GM13976 (cell line): ENCODE results near the gene PIGR.

Source experiments
- DNase-seq: peaks from one replicate; pipeline ENCODE4 v3.0.0; 2012; ENCODE audit warnings: low spot score
- in situ Hi-C: fragments of 300-500 bp; cut with MboI; formaldehyde crosslinking; loops from one replicate; pipeline ENCODE4 v1.12.0; 2022; ENCODE audit warnings: low sequenced_read_pairs, mixed read lengths, inconsistent platforms; ENCODE audit not compliant: unreplicated experiment
- TF ChIP-seq, protein P1 (sequence below): IDR thresholded peaks from 2 replicates; pipeline ENCODE4 v1.5.1; 2012; ENCODE audit warnings: borderline replicate concordance, mild to moderate bottlenecking; ENCODE audit not compliant: insufficient read depth; ENCODE audit errors: extremely low read depth, missing control alignments, control extremely low read depth

The PIGR gene

DNA sequence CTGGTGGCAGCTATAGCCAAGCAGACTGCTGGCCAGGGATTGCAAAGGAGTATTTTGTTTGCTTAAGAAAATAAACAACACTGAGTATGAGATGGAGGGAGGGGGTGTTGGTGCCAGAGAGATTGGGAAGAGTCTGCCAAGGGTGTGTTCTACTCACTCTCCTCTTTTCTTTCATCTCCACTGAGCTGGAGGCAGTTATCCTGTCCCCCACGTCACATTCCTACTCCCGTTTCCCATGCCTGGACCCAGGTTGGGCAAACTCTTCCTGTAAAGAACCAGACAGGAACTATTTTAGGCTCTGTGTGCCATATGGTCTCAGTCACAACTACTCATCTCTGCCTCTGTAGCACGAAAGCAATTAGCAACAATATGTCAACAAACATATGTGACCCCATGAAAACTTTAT is 50.4 kb downstream of the PIGR start:
- DNase-seq: no peak
- in situ Hi-C loops: no loop called here
- TF ChIP-seq, protein P1, sequence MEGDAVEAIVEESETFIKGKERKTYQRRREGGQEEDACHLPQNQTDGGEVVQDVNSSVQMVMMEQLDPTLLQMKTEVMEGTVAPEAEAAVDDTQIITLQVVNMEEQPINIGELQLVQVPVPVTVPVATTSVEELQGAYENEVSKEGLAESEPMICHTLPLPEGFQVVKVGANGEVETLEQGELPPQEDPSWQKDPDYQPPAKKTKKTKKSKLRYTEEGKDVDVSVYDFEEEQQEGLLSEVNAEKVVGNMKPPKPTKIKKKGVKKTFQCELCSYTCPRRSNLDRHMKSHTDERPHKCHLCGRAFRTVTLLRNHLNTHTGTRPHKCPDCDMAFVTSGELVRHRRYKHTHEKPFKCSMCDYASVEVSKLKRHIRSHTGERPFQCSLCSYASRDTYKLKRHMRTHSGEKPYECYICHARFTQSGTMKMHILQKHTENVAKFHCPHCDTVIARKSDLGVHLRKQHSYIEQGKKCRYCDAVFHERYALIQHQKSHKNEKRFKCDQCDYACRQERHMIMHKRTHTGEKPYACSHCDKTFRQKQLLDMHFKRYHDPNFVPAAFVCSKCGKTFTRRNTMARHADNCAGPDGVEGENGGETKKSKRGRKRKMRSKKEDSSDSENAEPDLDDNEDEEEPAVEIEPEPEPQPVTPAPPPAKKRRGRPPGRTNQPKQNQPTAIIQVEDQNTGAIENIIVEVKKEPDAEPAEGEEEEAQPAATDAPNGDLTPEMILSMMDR: no peak

DNA sequence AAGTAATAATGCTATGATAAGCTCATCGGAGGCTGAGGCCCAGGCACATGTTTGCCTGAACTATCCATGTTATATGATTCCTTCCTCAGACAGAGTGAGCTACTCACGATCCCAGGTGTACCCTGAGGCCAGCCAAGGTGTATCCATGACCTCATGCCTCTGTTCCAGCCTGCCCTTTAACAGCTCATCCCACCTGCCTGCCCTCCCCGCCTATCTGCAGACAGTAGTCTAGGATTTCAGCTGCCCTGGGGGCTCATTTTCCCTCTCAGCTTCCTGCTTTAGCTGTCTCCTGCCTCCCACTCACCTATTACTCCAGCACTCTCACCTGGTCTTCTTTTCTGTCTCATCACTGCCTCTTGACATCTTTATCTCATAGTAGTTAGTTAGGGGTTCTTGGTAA is 50.9 kb downstream of the PIGR start:
- TF ChIP-seq, protein P1: no peak
- in situ Hi-C loops: no loop called here
- DNase-seq: no peak

DNA sequence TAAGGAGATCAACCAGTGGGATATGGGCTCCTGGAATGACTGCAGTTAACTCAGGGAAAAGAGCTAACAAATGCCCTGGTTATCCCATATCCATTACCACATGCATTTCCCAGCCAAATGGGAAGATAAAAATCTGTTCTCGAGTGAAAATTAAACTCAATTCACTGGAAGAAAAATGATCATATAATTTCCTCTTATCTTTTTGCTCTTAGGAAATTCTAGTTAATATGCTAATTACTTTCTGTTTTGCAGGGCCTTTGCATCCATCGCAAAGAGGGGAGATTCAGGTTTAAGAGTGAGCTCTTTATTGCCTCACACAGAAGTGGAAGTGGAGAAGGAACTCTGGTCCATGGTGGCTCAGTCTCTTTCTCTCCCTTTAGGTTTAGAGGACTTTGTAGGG is 52.9 kb downstream of the PIGR start:
- in situ Hi-C loops: no loop called here
- TF ChIP-seq, protein P1: no peak
- DNase-seq: no peak

DNA sequence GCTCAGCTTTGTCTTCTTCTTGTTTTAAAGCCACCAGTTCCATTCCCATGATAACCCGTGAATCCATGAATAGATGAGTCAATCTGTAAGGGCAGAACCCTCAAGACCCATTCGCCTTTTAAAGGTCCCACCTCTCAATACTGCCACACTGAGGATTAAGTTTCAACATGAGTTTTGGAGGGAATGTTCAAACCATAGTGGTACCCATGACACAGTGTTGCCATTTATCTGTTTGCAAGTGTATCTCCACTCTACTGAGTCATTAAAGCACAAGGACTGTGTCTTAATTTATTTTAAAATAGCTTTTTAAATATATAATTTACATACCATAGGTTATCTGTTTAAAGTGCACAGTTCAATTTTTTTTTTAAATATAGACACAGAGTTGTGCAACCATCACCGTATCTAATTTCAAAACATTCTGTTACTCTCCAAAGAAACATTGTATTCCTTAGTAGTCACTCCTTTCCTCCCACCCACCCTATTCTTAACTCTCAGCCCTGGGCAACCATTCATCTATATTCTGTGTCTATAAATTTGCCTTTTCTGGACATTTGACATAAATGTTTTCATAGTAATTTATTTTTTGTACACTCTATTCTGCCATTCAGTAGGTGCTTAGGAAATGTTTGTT is 53.8 kb downstream of the PIGR start:
- in situ Hi-C loops: no loop called here
- TF ChIP-seq, protein P1: no peak
- no peak for DNase-seq

DNA sequence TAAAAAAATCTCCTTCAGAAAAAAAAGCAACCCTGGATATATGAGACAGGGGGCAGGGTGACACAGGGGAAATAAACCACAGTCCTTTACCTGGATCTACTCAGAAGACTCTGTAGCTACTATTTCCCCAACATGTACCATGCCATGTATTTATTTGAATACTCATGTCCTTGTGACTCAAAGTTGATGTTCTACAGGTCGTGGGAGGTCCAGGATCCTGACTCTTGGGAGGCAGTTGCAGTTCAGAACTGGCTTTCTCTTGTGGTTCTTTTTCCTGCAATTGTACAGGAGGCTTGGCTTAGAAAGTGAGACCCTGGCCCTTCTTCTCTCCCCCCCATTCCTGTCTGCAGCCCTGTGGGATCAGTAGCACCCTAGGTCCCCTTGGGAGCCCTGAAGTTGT is 54.9 kb downstream of the PIGR start:
- in situ Hi-C loops: no loop called here

DNA sequence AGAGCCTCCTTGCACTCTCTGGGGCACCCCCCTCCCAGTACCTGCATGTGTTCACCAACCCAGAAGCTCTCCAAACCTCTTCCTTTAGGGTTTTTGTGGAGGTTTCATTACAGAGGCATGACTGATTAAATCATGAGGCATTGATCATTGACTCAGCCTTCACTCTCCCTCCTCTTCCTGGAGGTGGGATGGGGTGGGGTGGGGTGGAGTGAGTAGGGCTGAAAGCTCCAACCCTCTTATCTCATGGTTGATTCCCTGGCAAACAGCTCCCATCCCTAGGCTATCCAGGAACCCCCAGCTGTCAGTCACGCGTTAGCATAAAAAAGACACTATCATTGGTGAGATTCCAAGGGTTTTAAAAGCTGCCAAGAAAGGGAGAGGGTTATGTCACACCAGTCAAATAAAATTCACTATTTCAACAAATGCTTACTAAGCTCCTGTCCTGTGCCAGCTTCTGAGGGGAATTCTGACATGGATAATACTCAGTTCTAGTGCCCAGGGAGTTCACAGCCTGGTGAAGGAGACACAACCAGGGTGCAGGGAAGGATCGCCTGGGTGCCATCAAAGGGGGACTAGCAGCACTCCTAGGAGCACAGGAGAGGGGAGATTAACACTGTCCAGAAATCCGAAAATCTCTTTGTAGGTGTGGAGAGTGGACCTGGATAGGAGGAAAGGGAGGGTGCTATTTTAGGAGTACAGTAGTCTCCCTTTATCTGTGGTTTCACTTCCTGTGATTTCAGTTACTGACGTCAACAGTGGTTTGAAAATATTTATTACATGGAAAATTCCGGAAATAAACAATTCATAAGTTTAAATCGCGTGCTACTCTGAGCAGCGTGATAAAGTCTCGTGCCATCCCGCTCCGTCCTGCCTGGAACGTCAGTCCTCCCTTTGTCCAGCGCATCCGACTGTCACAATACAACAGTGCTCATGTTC is 55.9 kb downstream of the PIGR start:
- in situ Hi-C loops: no loop called here
- TF ChIP-seq, protein P1: no peak
- no peak for DNase-seq

More for the DNA sequence above, 54.9 kb downstream of the PIGR start:
- DNase-seq: no peak
- TF ChIP-seq, protein P1: no peak
